ENCODE data around the gene C12orf56.

DNA sequence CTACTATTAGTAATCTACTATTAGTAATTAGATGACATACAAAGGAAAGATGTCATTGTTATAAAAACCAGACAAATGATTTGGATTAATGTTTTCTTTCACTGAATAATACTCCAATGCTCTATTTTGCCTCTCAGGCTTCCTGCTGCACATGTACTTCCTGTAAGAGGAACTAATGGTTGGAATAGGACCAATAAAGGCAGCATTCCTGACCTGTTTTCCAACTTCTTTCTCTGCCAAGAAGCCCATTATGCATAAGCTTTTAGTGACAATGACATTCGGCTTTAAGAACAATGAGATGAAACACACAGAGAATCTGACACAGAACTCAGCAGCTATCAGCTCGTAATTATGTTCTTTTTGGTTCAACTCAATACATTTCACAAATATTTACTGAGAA, 5.2 kb upstream of the C12orf56 start:
- TF ChIP-seq CTCF (conservative IDR thresholded peaks at IDR 0.05; ENCODE audit: low read depth, low read length) (no peak), EZH2 (IDR thresholded peaks at IDR 0.05; ENCODE audit: low read length, unreplicated experiment) (no peak)

Measured in PC-3 (cell line).